Ecto neural progenitor cell (in vitro differentiated cells): ENCODE data around the gene AMPD1.

ENCODE experiments used
- DNase-seq: peaks from one replicate; pipeline ENCODE4 v3.0.0-alpha.2; 2018; ENCODE audit warnings: low spot score

The AMPD1 gene

DNA sequence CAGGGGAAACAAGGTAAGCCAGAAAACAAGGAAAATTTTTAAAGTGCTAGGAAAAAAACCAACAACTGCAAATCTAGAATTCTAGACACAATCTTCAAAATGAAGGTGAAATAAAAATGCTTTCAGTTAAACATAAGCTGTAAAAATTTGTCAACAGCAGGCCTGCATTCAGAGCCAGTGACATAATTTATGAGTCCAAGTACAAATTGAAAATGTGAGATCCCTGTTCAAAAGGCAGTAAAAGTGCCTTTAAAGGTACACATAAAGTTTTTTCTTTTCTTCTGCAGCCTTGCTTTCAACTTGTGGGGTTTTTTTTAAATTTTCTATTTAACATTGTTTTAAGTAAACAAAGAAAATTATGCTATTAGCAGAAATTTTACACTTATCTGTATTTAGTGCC, 62.9 kb downstream of the AMPD1 start:
- DNase-seq: no peak

DNA sequence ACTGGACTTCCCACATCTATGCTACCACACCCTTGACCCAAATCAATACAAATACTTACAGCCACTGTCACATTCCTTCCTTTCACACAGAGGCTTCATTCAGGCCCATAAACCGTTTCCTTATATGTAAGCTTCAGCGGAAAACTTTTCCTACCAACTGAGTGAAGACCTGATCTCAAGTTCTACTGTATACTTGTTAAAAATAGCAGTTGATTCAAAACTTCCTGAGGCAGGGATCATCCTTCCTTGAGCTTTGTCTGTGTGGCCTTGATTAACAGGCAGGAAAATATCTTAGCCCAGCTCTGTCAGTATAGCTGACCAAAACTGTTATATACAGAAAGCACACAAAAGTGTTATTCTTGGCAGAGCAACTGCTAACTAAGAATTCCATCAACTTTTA, 68.2 kb downstream of the AMPD1 start:
- no peak for DNase-seq

DNA sequence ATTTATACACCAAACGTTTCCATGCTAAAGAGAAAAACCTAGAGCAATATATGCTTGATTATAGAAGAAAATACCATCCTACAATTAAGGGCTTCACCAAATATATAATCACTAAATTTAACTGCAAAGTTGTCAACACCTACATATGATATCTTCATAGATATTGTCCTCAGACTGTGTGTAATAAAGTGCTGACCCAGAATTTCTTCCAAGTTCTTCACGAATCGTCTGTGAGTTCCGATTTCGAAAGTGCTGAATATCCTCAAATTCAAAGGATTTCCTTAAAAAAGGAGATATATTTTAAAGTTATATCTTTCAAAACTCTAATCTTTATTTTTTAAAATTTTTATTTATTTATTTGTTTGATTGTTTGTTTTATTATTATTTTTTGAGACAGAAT, 72.0 kb downstream of the AMPD1 start:
- DNase-seq: no peak
